ENCODE results near the gene PSMA5.

PSMA5 gene

GRCh38 chr1:109350655-109351054, 75.6 kb downstream of the PSMA5 start:
- no peak overlapping the region for H3K27ac ChIP-seq
- POLR2A ChIA-PET (ENCODE audit: low non-redundant PET): no interaction called here
- no peak for TF ChIP-seq CTCF (conservative IDR thresholded peaks at IDR 0.05; ENCODE audit: low read depth)
- DNase-seq (ENCODE audit: low spot score): no peak
- CTCF ChIA-PET: interaction anchor here (0.6 kb wide), 1 partner anchor 142 kb away, joined by 6 read pairs; no protein-coding TSS in a partner anchor

GRCh38 chr1:109350182-109350581, 76.1 kb downstream of the PSMA5 start:
- CTCF ChIA-PET: interaction anchor here (0.6 kb wide), 1 partner anchor 142 kb away, joined by 6 read pairs; no protein-coding TSS in a partner anchor
- no peak overlapping the region for H3K27ac ChIP-seq
- POLR2A ChIA-PET (ENCODE audit: low non-redundant PET): no interaction called here
- DNase-seq (ENCODE audit: low spot score): no peak
- no peak for TF ChIP-seq CTCF (conservative IDR thresholded peaks at IDR 0.05; ENCODE audit: low read depth)

All from RWPE1 (cell line).